Inferior parietal cortex (tissue), 1 donor: ENCODE measurements around the gene GAK.

Experiments used
- DNase-seq: peaks from one replicate; pipeline ENCODE4 v3.0.0-alpha.2; 2016; ENCODE audit errors: extremely low spot score

GAK gene

DNA sequence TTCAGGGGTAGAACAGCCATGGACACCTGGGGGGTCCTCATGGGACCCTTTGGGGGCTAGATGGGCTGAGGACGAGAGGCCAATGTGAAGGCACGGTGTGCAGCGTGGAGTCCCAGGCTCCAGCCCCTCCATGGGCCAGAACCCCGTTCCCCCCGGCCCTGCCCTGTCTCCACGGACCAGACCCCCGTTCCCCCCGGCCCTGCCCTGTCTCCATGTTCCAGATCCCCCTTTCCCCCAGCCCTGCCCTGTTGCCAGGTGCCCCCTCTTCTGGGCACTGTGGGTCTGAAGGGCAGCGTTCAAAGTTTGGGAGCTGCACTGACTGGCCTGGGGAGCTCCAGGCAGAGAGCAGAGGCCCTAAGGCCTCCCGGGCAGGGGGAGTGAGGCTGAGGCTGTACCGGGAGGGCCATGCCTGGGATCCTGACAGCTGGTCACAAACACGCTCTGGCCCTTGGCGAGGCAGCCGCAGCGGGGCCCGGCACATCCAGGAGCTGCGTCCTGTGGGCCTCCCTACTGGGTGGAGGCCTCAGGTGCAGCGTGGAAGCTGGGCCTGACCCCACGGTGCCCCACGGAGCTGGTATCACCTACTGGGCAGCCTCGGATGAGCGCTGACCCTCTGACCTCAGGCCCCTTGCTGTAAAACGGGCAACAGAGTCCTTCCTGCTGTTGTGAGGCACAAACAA lies 32.4 kb upstream of the GAK start:
- DNase-seq: no peak

DNA sequence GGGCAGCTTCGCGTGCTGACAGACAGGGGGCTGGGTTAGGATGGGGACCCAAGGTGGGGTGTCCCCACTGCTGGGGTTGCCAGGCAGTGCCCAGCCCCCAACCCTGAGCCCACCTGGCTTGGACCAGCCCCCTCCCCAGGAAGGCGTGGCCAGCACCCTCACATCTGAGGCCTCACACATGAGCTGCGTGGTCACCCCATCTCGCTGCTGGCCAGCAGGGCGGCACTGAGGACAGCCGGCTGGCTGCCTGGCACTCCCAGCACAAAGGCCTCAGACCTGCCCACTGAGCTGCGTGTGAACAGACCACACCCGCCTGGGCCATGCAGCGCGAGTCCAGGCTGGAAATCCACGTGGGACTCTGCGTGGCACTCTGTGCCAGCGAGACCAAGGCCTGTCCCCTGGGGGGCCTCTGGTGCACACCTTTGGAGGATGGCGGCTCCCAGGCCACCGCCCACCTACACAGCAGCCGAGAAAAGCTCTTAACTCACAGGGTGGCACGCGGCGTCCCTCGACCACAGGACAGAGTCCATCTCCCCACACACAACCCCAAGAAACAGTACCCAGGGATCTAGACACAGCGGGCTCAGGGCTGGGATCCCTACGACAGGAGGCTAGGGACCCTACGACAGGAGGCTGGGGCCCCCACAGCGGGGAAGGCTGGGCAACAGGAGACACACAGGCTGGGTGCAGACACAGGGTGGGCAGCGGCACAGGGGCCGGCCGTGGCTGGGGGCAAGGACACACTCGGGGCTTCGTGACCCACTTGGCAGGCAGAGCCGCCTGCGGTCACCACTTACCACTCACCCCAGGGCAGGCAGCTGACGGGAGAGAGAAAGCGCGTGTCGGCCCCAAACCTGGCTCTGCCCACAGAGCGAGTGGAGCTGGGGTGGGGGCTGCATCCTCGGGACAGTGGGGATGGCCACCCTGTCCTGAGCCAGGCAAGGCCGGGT lies 31.4 kb upstream of the GAK start:
- no peak for DNase-seq

DNA sequence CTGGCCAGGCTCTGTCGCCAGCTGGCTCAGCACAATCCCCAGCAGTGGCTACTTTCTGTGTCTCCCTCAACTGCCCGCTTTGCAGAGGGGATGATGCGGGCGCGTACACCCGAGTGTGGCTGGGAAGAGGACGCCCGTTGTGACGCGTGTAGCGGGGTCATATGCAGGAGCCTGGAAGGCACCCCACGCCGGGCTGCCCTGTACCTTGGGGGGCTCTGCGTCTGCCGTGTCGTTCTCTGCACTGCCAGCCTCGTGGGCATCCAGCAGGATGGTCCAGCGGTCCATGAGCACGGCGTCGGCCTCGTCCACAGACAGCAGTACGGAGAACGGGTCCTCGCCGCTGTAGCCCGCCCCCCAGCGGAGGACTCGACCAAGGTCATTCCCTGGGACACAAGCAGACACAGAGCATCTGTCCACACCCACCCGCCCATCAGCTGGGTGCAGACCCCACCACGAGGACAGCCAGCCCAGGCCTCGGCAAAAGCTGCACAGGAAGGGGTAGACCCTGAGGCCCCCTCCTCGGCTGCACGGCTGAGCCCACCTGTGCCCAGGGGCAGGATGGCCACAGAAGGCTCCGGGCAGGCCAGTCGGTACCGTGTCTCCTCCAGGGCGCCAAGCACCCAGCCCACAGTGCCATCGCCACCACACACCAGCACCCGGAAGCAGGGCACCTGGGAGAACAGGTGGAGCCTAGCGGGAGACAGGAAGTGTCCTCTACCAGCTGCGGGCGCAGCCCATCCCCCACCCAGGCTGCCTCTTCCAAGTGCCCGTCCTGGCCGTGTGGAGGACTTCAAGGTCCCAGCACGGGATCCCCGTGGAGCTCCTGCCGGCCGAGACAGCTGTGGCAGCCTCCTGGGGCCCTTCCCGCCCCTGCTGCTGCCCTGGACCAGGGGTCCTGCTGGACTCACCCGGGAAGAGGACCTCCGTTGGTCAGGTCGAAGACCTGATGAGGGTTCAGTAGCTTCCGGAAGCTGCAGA lies 30.4 kb upstream of the GAK start:
- no peak for DNase-seq

- DNase-seq: no peak
Measured at GRCh38 chr4:961351-962230, 29.5 kb upstream of the GAK start.

GRCh38 chr4:960636-961350 lies 28.7 kb upstream of the GAK start:
- no peak for DNase-seq

GRCh38 chr4:960140-960635 lies 28.1 kb upstream of the GAK start:
- DNase-seq: no peak

- DNase-seq: no peak
Measured at GRCh38 chr4:959338-960139, 27.4 kb upstream of the GAK start.

- no peak for DNase-seq
Measured at GRCh38 chr4:958696-959337, 26.7 kb upstream of the GAK start.

GRCh38 chr4:958314-958665 lies 26.2 kb upstream of the GAK start:
- no peak for DNase-seq

DNA sequence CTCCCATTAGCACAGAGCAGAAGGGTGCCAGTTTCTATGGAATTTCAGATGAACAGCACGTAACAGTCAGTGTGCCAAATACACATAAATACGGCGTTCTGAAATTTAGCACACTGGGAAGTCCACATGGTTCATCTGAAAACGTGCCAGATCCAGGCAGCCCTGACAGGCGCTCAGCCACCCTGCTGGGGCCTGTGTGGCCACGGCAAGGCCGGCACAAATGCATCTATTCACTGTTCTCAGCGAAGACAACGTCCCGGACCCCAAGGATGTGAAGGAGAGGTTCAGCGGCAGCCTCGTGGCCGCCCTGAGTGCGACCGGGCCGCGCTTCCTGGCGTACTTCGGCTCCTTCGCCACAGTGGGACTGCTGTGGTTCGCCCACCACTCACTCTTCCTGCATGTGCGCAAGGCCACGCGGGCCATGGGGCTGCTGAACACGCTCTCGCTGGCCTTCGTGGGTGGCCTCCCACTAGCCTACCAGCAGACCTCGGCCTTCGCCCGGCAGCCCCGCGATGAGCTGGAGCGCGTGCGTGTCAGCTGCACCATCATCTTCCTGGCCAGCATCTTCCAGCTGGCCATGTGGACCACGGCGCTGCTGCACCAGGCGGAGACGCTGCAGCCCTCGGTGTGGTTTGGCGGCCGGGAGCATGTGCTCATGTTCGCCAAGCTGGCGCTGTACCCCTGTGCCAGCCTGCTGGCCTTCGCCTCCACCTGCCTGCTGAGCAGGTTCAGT lies 25.6 kb upstream of the GAK start:
- DNase-seq: no peak

DNA sequence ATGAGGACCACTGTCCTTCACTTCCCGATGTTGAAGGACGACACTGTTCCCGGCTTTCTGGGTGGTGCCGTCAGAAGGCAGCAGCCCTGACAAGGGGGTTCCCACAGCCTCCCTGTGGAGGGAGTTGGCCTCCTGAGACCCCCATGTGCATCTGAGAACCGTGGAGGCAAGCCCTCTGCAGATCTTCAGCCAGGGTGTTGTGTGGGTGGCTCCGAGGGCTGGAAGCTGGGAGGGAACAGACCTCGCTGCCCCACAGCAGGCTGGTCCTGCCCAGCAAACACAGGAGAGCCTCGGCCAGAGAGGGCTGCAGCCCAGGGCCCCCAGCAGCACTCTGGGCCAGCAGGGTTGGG lies 25.1 kb upstream of the GAK start:
- DNase-seq: no peak

GRCh38 chr4:956531-957230 lies 24.6 kb upstream of the GAK start:
- DNase-seq: no peak

GRCh38 chr4:955931-956381 lies 23.8 kb upstream of the GAK start:
- no peak for DNase-seq

DNA sequence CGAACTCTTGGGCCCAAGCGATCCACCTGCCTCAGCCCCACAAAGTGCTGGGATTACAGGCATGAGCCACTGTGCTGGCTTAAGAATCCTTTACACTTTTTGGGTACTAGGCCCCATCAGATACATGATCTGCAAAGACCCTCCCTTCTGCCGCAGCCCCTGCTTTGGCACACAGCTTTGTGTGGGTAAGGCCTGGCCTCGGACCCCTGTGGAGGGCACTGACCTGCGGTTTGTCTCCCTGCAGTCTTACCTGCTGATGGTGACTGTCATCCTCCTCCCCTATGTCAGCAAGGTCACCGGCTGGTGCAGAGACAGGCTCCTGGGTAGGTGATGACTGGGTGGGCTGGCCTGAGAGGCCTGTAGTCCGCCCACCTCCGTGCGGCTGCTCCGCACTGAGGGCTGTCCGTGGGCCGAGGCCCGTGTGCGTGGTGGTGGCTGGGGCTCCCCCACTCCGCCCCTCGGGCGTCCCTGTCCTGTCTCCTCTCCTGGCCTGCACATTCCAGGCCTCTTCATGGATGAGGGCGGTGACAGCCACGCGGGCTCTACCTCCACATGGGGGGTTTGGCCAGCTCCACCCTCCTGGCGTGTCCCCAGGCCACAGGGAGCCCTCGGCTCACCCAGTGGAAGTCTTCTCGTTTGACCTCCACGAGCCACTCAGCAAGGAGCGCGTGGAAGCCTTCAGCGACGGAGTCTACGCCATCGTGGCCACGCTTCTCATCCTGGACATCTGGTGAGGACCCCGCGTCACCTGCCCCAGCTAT lies 23.2 kb upstream of the GAK start:
- no peak for DNase-seq

DNA sequence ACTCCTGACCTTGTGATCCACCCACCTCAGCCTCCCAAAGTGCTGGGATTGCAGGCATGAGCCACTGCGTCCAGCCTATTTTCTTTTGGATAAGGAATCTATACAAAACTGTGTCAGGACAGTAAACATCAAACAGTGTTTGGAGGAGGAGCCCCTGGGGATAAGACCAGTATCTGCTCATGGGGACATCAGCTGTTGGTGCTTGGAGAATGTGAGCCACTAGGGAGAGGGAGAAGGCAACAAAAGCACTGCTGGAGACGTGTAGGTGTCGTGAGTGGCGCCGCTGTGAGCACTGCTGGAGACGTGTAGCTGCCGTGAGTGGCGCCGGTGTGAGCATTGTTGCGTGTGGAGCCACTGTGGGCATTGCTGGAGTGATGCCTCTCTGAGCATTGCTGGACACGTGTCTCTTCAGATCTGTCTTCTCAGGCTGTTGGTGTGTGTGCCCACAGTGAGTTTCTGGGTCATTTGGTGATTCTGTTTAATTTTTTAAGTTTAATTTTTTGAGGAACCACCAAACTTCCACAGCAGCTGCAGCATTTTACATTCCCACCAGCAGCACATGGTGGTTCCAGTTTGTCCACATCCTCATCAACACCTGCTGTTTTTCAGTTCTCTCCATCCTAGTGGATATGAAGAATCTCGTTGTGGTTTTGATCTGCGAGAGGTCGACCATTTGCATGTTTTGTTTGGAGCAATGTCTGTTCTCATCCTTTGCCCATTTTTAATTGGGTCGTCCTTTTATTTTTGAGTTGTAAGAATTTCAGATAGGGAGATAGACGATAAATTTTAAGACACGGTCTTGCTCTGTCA lies 22.3 kb upstream of the GAK start:
- DNase-seq: no peak

- DNase-seq: no peak
Measured at GRCh38 chr4:953574-953915, 21.4 kb upstream of the GAK start.
